ENCODE data around the gene ZCWPW1. TPM values are rescaled to one million over a fixed set of nuclear protein-coding genes. Genes with fewer than 3 reads are reported as not detected.

Gene ZCWPW1
- total and polyA plus RNA-seq, 2 donors (not counting 1 experiment from before 2014, with no cell fraction given), result 11.3 to 28.0 TPM

DNA sequence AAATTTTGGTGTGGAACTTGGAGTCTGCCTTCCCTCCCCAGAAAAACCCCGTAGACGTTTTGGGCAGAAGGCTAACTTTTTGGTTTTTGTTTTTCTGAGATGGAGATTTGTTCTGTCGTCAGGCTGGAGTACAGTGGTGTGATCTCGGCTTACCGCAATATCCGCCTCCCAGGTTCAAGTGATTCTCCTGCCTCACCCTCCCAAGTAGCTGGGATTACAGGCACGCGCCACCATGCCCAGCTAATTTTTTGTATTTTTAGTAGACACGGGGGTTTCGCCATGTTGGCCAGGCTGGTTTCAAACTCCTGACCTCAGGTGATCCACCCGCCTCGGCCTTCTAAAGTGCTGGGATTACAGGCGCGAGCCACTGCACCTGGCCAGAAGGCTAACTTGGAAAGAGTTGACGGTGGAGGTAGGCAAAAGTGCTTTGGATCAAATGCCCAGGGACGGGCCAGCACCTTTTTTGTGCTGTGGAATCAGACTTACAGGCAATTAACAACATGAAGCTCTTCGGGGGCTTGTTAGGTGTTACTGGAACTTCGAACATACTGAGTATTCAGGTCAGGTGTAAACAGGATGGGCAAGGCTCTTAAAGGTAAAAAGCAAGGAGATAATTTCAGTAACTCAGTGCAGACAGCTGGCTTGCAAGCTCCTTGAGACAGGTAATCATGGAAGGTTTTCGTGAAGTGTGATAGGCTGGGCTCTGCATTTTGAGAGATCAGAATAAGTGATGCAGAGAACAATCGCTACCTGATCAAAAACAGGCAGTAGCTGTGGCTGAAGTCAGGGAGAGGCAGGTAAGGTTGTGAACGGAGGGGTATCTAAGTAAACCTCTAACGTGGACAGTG lies 6.0 kb upstream of the ZCWPW1 start:
- Histone ChIP-seq H3K27ac (ENCODE audit: low read length in 2 of 2) (peak overlapping the region in 1 of 2 donors; percentile 91), H3K36me3 (replicated peaks in 1 of 2; ENCODE audit: control extremely low read depth in 1 of 2, control insufficient read depth in 1 of 2, extremely low read depth in 1 of 2, insufficient read depth in 2 of 2, low read length in 1 of 2) (peaks cover 5 to 30% of the 10 kb centered on the region in 2 experiments), H3K4me2 (replicated peaks; ENCODE audit: low read depth, low read length, poor library complexity, severe bottlenecking) (peak overlapping the region; percentile 95), H2AFZ (ENCODE audit: insufficient read depth, low read depth, low read length, poor library complexity, severe bottlenecking) (no peak overlapping the region), H3K4me3 (ENCODE audit: control extremely low read depth in 1 of 5, extremely low read depth in 1 of 5, insufficient read depth in 1 of 5, low read depth in 2 of 5, low read length in 4 of 5) (peak overlapping the region in 2 of 5 experiments; percentile 89 to 96), H3K4me1 (ENCODE audit: control insufficient read depth in 2 of 2, insufficient read depth in 2 of 2, low read length in 2 of 2) (peaks cover 28 to 49% of the 10 kb centered on the region in 2 donors), H3K9me3 (ENCODE audit: control extremely low read depth in 1 of 3, control insufficient read depth in 2 of 3, insufficient read depth in 1 of 3, low read length in 2 of 3) (no peaks in the 10 kb centered on the region), H3K27me3 (replicated peaks in 1 of 4; ENCODE audit: control extremely low read depth in 1 of 4, control insufficient read depth in 3 of 4, insufficient read depth in 4 of 4, low read length in 3 of 4) (no peaks in the 10 kb centered on the region), H4K20me1 (ENCODE audit: control insufficient read depth, insufficient read depth, low read length, poor library complexity, severe bottlenecking) (peaks cover 44% of the 10 kb centered on the region), H3K79me2 (ENCODE audit: control insufficient read depth, insufficient read depth, low read length) (peaks cover 39% of the 10 kb centered on the region), H3K9ac (ENCODE audit: low read length) (peak overlapping the region; percentile 88)
- Mint-ChIP-seq H3K4me3 (peak overlapping the region; percentile 87), H3K27ac (peak overlapping the region; percentile 88), H3K4me1 (peaks cover 56% of the 10 kb centered on the region), H3K9me3 (ENCODE audit: insufficient read depth) (no peaks in the 10 kb centered on the region), H3K27me3 (no peaks in the 10 kb centered on the region)
- TF ChIP-seq EZH2 (IDR thresholded peaks at IDR 0.05; ENCODE audit: borderline replicate concordance, insufficient read depth, low read depth, low read length, poor library complexity, severe bottlenecking), result no peak
- TF ChIP-seq, protein P1, sequence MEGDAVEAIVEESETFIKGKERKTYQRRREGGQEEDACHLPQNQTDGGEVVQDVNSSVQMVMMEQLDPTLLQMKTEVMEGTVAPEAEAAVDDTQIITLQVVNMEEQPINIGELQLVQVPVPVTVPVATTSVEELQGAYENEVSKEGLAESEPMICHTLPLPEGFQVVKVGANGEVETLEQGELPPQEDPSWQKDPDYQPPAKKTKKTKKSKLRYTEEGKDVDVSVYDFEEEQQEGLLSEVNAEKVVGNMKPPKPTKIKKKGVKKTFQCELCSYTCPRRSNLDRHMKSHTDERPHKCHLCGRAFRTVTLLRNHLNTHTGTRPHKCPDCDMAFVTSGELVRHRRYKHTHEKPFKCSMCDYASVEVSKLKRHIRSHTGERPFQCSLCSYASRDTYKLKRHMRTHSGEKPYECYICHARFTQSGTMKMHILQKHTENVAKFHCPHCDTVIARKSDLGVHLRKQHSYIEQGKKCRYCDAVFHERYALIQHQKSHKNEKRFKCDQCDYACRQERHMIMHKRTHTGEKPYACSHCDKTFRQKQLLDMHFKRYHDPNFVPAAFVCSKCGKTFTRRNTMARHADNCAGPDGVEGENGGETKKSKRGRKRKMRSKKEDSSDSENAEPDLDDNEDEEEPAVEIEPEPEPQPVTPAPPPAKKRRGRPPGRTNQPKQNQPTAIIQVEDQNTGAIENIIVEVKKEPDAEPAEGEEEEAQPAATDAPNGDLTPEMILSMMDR (IDR thresholded peaks at IDR 0.05), result no peak
- peak; percentile 48 for DNase-seq
- no peak for ATAC-seq (ENCODE audit: low read depth)
- POLR2A ChIA-PET, result interaction anchor here (0.6 kb wide), 1 partner anchor 46 kb away, joined by 6 read pairs; no protein-coding TSS in a partner anchor
- 88% methylated on average over 15 of the region's 22 CpGs for WGBS (ENCODE audit: insufficient coverage)
- CTCF ChIA-PET, result interaction anchor here (0.6 to 1.1 kb wide), 3 partner anchors 20 to 151 kb away, joined by 3 read pairs; partner anchors contain the start of genes FBXO24 and LRCH4
- intact Hi-C loops (cut with micrococcal nuclease), result no loop called here

All from B cell (primary cell).